Esophagus muscularis mucosa (tissue), 4 donors: ENCODE results near the gene CAPN8.

Experiments used
- CTCF ChIP-seq, 3 experiments: fragments of 200-600 bp in 2 of 3; fragments of 450-650 bp in 1 of 3; sonication (generic) in 2 of 3; IDR thresholded peaks; one replicate each; pipeline ENCODE4 v1.5.1; 2017 to 2019; ENCODE audit warnings: antibody characterized with exemption in 3 of 3, mild to moderate bottlenecking in 2 of 3, moderate library complexity in 1 of 3
- EP300 ChIP-seq: sonication (generic); formaldehyde crosslinking; IDR thresholded peaks from one replicate; pipeline ENCODE4 v1.6.1; 2017; ENCODE audit warnings: antibody characterized with exemption
- POLR2A ChIP-seq: fragments of 450-650 bp; IDR thresholded peaks from one replicate; pipeline ENCODE4 v1.6.1; 2017; ENCODE audit warnings: antibody characterized with exemption, moderate library complexity, mild to moderate bottlenecking, low read depth
- POLR2AphosphoS5 ChIP-seq, 2 donors: sonication (generic); formaldehyde crosslinking; IDR thresholded peaks; one replicate each; pipeline ENCODE4 v1.6.1; 2017; ENCODE audit warnings: antibody characterized with exemption in 2 of 2

DNA sequence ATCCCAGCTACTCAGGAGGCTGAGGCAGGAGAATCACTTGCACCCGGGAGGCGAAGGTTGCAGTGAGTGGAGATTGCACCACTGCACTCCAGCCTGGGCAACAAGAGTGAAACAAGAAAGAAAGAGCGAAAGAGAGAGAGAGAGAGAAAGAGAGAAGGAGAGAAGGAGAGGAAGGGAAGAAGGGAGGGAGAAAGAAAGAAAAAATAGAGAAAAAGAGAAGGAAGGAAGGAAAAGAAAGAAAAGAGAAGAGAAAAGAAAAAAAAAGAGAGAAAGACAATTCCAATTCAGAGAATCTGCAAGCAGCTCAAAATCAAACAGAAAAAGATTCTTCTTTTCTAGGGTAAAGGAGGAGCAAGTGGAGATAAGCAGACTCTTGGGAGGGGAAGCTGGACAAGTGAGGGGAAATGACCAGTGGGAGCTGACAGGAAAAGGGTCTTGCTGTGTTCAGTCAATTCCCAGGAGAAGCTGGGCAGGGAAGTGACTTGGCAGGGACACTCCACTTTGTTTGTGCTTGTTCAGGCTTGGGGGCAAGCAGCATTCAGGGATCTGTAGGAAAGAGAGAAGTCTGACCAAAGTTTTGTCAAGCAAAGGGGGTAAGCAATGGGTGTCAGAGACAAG lies 43.3 kb upstream of the CAPN8 start:
- TF ChIP-seq CTCF (IDR thresholded peaks at IDR 0.05) (no peak), POLR2A (no peak), POLR2AphosphoS5 (IDR thresholded peaks at IDR 0.05) (no peak), EP300 (no peak)
